ENCODE results near the gene MPIG6B. TPM values are rescaled to one million over a fixed set of nuclear protein-coding genes. Genes with fewer than 3 reads are reported as not detected.

MPIG6B gene
- polyA plus RNA-seq, 1 donor (not counting 4 experiments of a cell fraction or from before 2014, with no cell fraction given): 0.10 TPM

DNA sequence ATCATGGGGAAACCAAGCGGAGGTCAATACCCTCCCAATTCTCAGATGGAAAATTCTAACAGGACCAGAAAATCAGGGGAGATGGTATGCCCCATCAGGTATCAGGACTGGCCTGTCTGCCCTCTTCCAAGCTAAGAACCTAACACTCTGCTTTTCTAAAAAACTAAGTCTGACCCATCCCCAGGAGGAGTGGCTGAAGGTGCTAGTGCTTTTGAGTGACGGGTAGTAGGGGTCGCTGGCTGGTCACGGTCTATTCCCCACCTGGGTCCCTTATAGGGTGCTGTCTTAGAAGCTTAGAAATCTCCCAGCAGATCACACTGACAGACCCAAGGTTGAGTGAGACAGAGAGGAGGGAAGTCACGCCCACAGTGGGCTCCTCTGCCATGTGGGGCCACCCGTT is 29.6 kb upstream of the MPIG6B start:
- no peak for TF ChIP-seq EZH2 (IDR thresholded peaks at IDR 0.05; ENCODE audit: low read length)
- TF ChIP-seq, protein P1, sequence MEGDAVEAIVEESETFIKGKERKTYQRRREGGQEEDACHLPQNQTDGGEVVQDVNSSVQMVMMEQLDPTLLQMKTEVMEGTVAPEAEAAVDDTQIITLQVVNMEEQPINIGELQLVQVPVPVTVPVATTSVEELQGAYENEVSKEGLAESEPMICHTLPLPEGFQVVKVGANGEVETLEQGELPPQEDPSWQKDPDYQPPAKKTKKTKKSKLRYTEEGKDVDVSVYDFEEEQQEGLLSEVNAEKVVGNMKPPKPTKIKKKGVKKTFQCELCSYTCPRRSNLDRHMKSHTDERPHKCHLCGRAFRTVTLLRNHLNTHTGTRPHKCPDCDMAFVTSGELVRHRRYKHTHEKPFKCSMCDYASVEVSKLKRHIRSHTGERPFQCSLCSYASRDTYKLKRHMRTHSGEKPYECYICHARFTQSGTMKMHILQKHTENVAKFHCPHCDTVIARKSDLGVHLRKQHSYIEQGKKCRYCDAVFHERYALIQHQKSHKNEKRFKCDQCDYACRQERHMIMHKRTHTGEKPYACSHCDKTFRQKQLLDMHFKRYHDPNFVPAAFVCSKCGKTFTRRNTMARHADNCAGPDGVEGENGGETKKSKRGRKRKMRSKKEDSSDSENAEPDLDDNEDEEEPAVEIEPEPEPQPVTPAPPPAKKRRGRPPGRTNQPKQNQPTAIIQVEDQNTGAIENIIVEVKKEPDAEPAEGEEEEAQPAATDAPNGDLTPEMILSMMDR (optimal IDR thresholded peaks at IDR 0.05 in 1 of 3, IDR thresholded peaks at IDR 0.05 in 1 of 3, conservative IDR thresholded peaks at IDR 0.05 in 1 of 3; ENCODE audit: extremely low read depth in 1 of 3, insufficient read depth in 2 of 3, low read length in 3 of 3): no peak
- Histone ChIP-seq H3K79me2 (ENCODE audit: control insufficient read depth, insufficient read depth, low read length) (no peaks in the 10 kb centered on the region), H4K20me1 (ENCODE audit: control insufficient read depth, extremely low read depth, insufficient read depth, low read length) (no peaks in the 10 kb centered on the region), H3K36me3 (ENCODE audit: control insufficient read depth in 2 of 2, extremely low read depth in 1 of 2, insufficient read depth in 2 of 2, low read length in 2 of 2) (peaks cover 22 to 29% of the 10 kb centered on the region in 2 experiments), H3K27ac (ENCODE audit: control insufficient read depth, insufficient read depth, low read length) (no peak overlapping the region), H3K4me2 (ENCODE audit: control insufficient read depth, extremely low read depth, insufficient read depth, low read depth, low read length) (no peak overlapping the region), H3K9me3 (ENCODE audit: control insufficient read depth, low read depth, low read length) (no peaks in the 10 kb centered on the region), H2AFZ (ENCODE audit: control insufficient read depth, low read length) (no peak overlapping the region), H3K27me3 (ENCODE audit: control insufficient read depth, extremely low read depth, insufficient read depth, low read length) (no peaks in the 10 kb centered on the region), H3K9ac (ENCODE audit: control insufficient read depth, extremely low read depth, insufficient read depth, low read length) (no peak overlapping the region), H3K9me1 (ENCODE audit: control insufficient read depth, extremely low read depth, insufficient read depth, low read length) (no peaks in the 10 kb centered on the region), H3K4me1 (ENCODE audit: control insufficient read depth, extremely low read depth, insufficient read depth, low read length) (no peaks in the 10 kb centered on the region), H3K4me3 (ENCODE audit: control insufficient read depth in 2 of 3, extremely low read depth in 1 of 3, insufficient read depth in 2 of 3, low read depth in 1 of 3, low read length in 3 of 3) (no peak overlapping the region)
- no peak for DNase-seq (ENCODE audit: low read depth, low spot score)
- FAIRE-seq: no peak
- dilution Hi-C loops (cut with MboI; ENCODE audit: extremely low pct_ligation_motif_present, low sequenced_read_pairs): no loop called here

DNA sequence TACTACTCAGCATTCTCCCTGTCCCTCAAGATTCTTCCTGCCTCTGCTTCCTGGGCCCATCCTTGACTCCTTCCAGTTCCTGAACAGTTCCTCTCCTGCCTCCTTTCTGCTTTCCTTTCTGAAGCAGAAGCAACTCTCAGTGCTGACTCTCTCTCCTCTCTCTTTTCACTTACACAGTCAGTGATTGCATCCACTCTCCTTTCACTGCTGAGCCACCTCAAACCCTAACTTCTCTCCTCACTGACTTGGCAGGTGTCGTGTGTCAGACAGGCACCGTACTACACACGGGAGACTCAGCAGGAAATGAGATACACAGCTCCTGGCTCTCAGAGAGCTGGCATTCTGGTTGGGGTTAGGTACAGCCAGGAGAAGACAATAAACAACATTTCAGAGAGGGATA is 25.6 kb upstream of the MPIG6B start:
- no peak overlapping the region for H3K27ac ChIP-seq (ENCODE audit: control insufficient read depth, insufficient read depth, low read length)
- no peaks in the 10 kb centered on the region for H3K9me3 ChIP-seq (ENCODE audit: control insufficient read depth, low read depth, low read length)
- H3K36me3 ChIP-seq (ENCODE audit: control insufficient read depth in 2 of 2, extremely low read depth in 1 of 2, insufficient read depth in 2 of 2, low read length in 2 of 2): peaks cover 13 to 15% of the 10 kb centered on the region in 2 experiments
- H3K9ac ChIP-seq (ENCODE audit: control insufficient read depth, extremely low read depth, insufficient read depth, low read length): no peak overlapping the region
- FAIRE-seq (no peak), DNase-seq (ENCODE audit: low read depth, low spot score) (no peak)
- no peaks in the 10 kb centered on the region for H3K27me3 ChIP-seq (ENCODE audit: control insufficient read depth, extremely low read depth, insufficient read depth, low read length)
- dilution Hi-C loops (cut with MboI; ENCODE audit: extremely low pct_ligation_motif_present, low sequenced_read_pairs): no loop called here
- no peaks in the 10 kb centered on the region for H4K20me1 ChIP-seq (ENCODE audit: control insufficient read depth, extremely low read depth, insufficient read depth, low read length)
- peaks cover 9% of the 10 kb centered on the region for H3K4me1 ChIP-seq (ENCODE audit: control insufficient read depth, extremely low read depth, insufficient read depth, low read length)
- peaks cover 18% of the 10 kb centered on the region for H3K79me2 ChIP-seq (ENCODE audit: control insufficient read depth, insufficient read depth, low read length)
- H3K9me1 ChIP-seq (ENCODE audit: control insufficient read depth, extremely low read depth, insufficient read depth, low read length): no peaks in the 10 kb centered on the region
- H3K4me3 ChIP-seq (ENCODE audit: control insufficient read depth in 2 of 3, extremely low read depth in 1 of 3, insufficient read depth in 2 of 3, low read depth in 1 of 3, low read length in 3 of 3): no peak overlapping the region
- H3K4me2 ChIP-seq (ENCODE audit: control insufficient read depth, extremely low read depth, insufficient read depth, low read depth, low read length): no peak overlapping the region
- H2AFZ ChIP-seq (ENCODE audit: control insufficient read depth, low read length): no peak overlapping the region
- no peak for TF ChIP-seq EZH2 (IDR thresholded peaks at IDR 0.05; ENCODE audit: low read length)
- TF ChIP-seq, protein P1 (optimal IDR thresholded peaks at IDR 0.05 in 1 of 3, IDR thresholded peaks at IDR 0.05 in 1 of 3, conservative IDR thresholded peaks at IDR 0.05 in 1 of 3; ENCODE audit: extremely low read depth in 1 of 3, insufficient read depth in 2 of 3, low read length in 3 of 3): no peak

All from keratinocyte (primary cell).